Activated T-cell treated with anti-CD3 and anti-CD28 coated beads, Interleukin-2, amount 50 U/mL, for 72 hours (primary cell): ENCODE results near the gene IQGAP1. TPM values are rescaled to one million over a fixed set of nuclear protein-coding genes. Genes with fewer than 3 reads are reported as not detected.
"Not testable (repeated sequence)": the region's sequence is repeated elsewhere in the genome, so short reads cannot be mapped to it uniquely, and the experiment has no call there.

Experiments used
- ATAC-seq, 2 donors: fragments of 150-1000 bp; cut with Tn5 transposase; replicated peaks in 1 of 2; 2 replicates each; pipeline ENCODE4 v1.10.0; 2021; ENCODE audit warnings: moderate library complexity in 2 of 2, mild to moderate bottlenecking in 1 of 2
- DNase-seq, 2 donors: peaks; one replicate each; pipeline ENCODE4 v3.0.0; 2021 to 2022; ENCODE audit warnings: mixed read lengths in 1 of 2
- H3K27ac Mint-ChIP-seq: one replicate; pipeline ENCODE4 v1.8.0; 2022; ENCODE audit warnings: mild to moderate bottlenecking, moderate library complexity, mixed read lengths
- H3K27me3 Mint-ChIP-seq: one replicate; pipeline ENCODE4 v1.8.0; 2022; ENCODE audit warnings: low read depth, mixed read lengths
- H3K36me3 Mint-ChIP-seq, 2 donors: one replicate each; pipeline ENCODE4 v1.8.0; 2022; ENCODE audit warnings: mixed read lengths in 2 of 2, mild to moderate bottlenecking in 1 of 2; ENCODE audit not compliant: insufficient read depth in 2 of 2
- H3K4me1 Mint-ChIP-seq: one replicate; pipeline ENCODE4 v1.8.0; 2022; ENCODE audit warnings: low read depth, mixed read lengths
- H3K4me3 Mint-ChIP-seq, 2 donors: one replicate each; pipeline ENCODE4 v1.8.0; 2022; ENCODE audit warnings: mild to moderate bottlenecking in 2 of 2, mixed read lengths in 2 of 2, moderate library complexity in 2 of 2
- H3K9me3 Mint-ChIP-seq, 2 donors: one replicate each; pipeline ENCODE4 v1.8.0; 2022; ENCODE audit warnings: mixed read lengths in 2 of 2
- total RNA-seq, 2 donors: library from RNA; stranded (reverse); gene quantifications; one replicate each; pipeline ENCODE4 v1.2.3, GENCODE V29; 2022

Gene IQGAP1
- total RNA-seq, 2 donors from 2014 or later = 177 to 184 TPM

DNA sequence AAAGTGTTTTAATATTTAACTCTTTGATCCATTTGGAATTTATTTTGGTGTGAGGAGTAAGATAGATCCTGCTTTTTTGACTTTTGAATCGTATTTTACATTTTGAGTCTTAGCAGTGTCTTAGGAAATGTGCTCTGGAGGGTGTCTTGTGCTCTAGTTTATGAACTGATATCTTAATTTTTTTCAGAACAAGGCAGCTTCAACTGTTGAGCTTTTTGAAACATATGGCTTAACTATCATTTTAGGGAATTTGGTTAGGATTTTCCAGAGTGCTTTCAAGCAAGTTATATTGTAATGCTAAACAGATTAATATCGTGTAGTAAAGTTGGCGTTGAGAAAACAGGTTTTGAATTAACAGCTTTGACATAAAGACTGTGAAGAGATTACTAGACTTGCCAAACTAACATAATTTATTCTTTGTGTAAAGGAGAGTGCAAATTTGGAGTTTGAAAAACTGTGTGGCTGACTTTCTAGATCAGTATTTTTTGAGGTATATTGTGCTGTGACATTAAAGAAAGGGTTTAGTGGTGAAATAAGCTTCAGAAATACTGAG lies 17.1 kb downstream of the IQGAP1 start:
- no peak overlapping the region for H3K4me3 Mint-ChIP-seq
- no peak overlapping the region for H3K27ac Mint-ChIP-seq
- no peaks in the 10 kb centered on the region for H3K27me3 Mint-ChIP-seq
- ATAC-seq (no peak), DNase-seq (no peak)
- H3K4me1 Mint-ChIP-seq = peaks cover 90% of the 10 kb centered on the region
- H3K9me3 Mint-ChIP-seq = peaks cover 2 to 4% of the 10 kb centered on the region in 2 donors
- H3K36me3 Mint-ChIP-seq = peaks cover 9 to 17% of the 10 kb centered on the region in 2 donors

- ATAC-seq (no peak), DNase-seq (no peak)
- H3K4me3 Mint-ChIP-seq = peak overlapping the region; percentile 21 to 69
- H3K4me1 Mint-ChIP-seq = peaks cover 79% of the 10 kb centered on the region
- peaks cover 2 to 4% of the 10 kb centered on the region in 2 donors for H3K9me3 Mint-ChIP-seq
- H3K27me3 Mint-ChIP-seq = no peaks in the 10 kb centered on the region
- H3K36me3 Mint-ChIP-seq = peaks cover 7 to 24% of the 10 kb centered on the region in 2 donors
- peak overlapping the region; percentile 21 for H3K27ac Mint-ChIP-seq
Measured at GRCh38 chr15:90407336-90407735, 19.3 kb downstream of the IQGAP1 start.

- peak overlapping the region; percentile 18 to 56 for H3K4me3 Mint-ChIP-seq
Measured at GRCh38 chr15:90407871-90408317, 19.9 kb downstream of the IQGAP1 start.

DNA sequence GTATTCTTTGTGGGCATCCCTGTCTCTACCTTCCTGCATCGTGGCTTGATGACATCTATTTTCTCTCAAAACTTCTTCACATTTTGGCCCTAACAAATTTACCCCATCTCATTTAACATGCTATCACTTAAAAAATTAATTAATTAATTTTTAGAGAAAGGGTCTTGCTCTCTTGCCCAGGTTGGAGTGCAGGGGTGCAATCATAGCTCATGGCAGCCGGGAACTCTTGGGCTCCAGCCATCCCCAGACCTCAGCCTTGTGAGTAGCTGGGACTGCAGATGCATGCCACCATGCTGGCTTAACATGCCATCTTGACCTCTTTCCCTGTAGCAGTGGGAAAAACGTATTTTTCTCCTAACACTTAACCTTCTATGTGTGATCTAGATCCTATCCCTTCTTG lies 20.6 kb downstream of the IQGAP1 start:
- Mint-ChIP-seq H3K4me1 (peaks cover 85% of the 10 kb centered on the region), H3K27me3 (no peaks in the 10 kb centered on the region), H3K36me3 (peaks cover 7 to 21% of the 10 kb centered on the region in 2 donors), H3K9me3 (peaks cover 2 to 4% of the 10 kb centered on the region in 2 donors), H3K4me3 (peak overlapping the region in 1 of 2 donors; percentile 56), H3K27ac (no peak overlapping the region)
- ATAC-seq = no peak
- DNase-seq = no peak

More at GRCh38 chr15:90407871-90408317, 19.9 kb downstream of the IQGAP1 start:
- H3K4me1 Mint-ChIP-seq = peaks cover 81% of the 10 kb centered on the region
- H3K9me3 Mint-ChIP-seq = peaks cover 2 to 4% of the 10 kb centered on the region in 2 donors
- ATAC-seq = peak; percentile 96 to 97
- peak overlapping the region; percentile 21 for H3K27ac Mint-ChIP-seq
- peaks cover 7 to 21% of the 10 kb centered on the region in 2 donors for H3K36me3 Mint-ChIP-seq
- H3K27me3 Mint-ChIP-seq = no peaks in the 10 kb centered on the region
- peak; percentile 46 to 52 for DNase-seq

DNA sequence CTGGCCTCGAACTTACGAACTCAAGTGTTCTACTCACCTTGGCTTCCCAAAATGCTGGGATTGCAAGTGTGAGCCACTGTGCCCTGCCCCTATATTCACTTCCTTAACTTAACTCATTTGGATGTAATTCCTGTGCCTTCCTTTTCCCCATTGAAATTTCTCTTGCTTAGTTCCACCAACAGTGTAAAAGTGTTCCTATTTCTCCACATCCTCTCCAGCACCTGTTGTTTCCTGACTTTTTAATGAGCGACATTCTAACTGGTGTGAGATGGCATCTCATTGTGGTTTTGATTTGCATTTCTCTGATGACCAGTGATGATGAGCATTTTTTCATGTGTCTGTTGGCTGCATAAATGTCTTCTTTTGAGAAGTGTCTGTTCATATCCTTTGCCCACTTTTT lies 21.5 kb downstream of the IQGAP1 start:
- peak overlapping the region; percentile 10 for H3K27ac Mint-ChIP-seq
- H3K4me1 Mint-ChIP-seq = peaks cover 85% of the 10 kb centered on the region
- not testable (repeated sequence) for ATAC-seq, H3K27me3 Mint-ChIP-seq, DNase-seq, H3K9me3 Mint-ChIP-seq
- H3K4me3 Mint-ChIP-seq = peak overlapping the region; percentile 2 to 43
- peaks cover 7 to 21% of the 10 kb centered on the region in 2 donors for H3K36me3 Mint-ChIP-seq

DNA sequence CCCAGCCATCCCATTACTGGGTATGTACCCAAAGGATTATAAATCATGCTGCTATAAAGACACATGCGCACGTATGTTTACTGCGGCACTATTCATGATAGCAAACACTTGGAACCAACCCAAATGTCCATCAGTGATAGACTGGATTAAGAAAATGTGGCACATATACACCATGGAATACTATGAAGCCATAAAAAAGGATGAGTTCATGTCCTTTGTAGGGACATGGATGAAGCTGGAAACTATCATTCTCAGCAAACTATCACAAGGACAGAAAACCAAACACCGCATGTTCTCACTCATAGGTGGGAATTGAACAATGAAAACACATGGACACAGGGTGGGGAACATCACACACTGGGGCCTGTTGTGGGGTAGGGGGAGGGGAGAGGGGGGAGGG lies 22.3 kb downstream of the IQGAP1 start:
- not testable (repeated sequence) for ATAC-seq, H3K4me3 Mint-ChIP-seq, H3K27ac Mint-ChIP-seq, H3K27me3 Mint-ChIP-seq, DNase-seq, H3K9me3 Mint-ChIP-seq
- Mint-ChIP-seq H3K36me3 (peaks cover 7 to 21% of the 10 kb centered on the region in 2 donors), H3K4me1 (peaks cover 85% of the 10 kb centered on the region)

DNA sequence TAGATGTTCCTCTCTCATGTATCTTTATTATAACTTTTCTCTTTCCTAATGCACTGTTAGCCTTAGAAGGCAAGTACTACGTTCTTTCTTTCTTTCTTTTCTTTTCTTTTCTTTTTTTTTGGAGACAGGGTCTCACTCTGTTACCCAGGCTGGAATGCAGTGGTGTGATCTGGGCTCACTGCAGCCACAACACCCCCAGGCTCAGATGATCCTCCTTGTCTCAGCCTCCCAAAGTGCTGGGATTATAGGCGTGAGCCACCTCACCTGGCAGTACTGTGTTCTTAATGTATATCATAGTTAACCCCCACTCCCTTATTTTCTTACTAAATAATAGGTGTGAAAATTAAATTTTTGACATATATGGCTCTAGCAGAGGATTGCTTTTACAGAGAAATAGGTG lies 23.1 kb downstream of the IQGAP1 start:
- peaks cover 2 to 4% of the 10 kb centered on the region in 2 donors for H3K9me3 Mint-ChIP-seq
- no peak for ATAC-seq
- peaks cover 84% of the 10 kb centered on the region for H3K4me1 Mint-ChIP-seq
- peak overlapping the region; percentile 25 for H3K27ac Mint-ChIP-seq
- peaks cover 10 to 24% of the 10 kb centered on the region in 2 donors for H3K36me3 Mint-ChIP-seq
- peak overlapping the region in 1 of 2 donors; percentile 33 for H3K4me3 Mint-ChIP-seq
- no peaks in the 10 kb centered on the region for H3K27me3 Mint-ChIP-seq
- no peak for DNase-seq

GRCh38 chr15:90412356-90413194 lies 24.5 kb downstream of the IQGAP1 start:
- H3K9me3 Mint-ChIP-seq = peaks cover 6 to 8% of the 10 kb centered on the region in 2 donors
- peaks cover 17 to 32% of the 10 kb centered on the region in 2 donors for H3K36me3 Mint-ChIP-seq
- no peaks in the 10 kb centered on the region for H3K27me3 Mint-ChIP-seq
- peak overlapping the region; percentile 49 to 70 for H3K4me3 Mint-ChIP-seq
- H3K27ac Mint-ChIP-seq = peak overlapping the region; percentile 73
- peaks cover 81% of the 10 kb centered on the region for H3K4me1 Mint-ChIP-seq
- peak in 1 of 2 donors; percentile 21 for DNase-seq
- ATAC-seq = peak; percentile 45 to 50

DNA sequence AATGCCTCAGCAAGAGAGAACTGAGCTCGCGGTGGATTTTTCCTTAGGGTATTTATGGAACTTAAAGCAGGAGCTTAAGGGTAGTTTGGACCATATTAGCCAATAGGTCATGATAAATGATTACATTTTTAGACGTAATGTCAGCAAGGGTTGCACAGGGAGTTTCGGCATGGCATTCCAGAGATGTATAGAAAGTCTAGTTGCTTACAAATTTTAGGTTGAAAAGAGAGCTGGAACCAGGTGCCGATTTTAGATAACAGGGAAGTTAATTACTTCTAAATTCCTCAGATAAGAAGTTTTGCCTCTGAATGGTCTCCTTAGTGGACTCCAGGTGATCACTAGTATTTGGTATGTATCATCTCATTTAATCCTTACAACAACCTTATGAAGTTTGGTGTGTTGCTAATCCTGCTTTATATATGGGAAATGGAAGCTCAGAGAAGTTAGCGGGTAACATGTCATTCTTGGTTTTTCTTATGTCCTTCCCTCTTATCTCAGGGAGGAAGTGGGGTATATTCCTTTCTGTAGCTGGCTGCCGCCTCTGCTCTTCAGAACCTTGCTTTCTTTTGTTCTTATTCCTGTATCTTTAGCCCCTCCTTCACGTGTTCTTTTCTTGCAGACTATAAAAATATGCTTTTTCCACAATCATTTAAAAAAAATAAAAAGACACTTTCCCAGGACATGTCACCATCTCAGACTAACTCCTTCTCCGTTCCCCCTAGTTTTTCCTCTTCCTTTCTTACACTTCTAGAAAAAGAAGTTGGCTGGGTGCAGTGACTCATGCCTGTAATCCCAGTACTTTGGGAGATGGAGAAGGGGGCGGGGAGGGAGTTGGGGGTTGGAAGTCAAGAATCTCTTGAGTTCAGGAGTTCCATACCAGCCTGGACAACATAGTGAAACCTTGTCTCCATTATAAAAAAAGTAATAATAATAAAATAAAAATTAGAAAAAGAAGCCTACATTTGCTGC lies 25.7 kb downstream of the IQGAP1 start:
- peaks cover 82% of the 10 kb centered on the region for H3K4me1 Mint-ChIP-seq
- no peaks in the 10 kb centered on the region for H3K27me3 Mint-ChIP-seq
- peaks cover 18 to 33% of the 10 kb centered on the region in 2 donors for H3K36me3 Mint-ChIP-seq
- DNase-seq (no peak), ATAC-seq (no peak)
- peak overlapping the region; percentile 78 for H3K27ac Mint-ChIP-seq
- peak overlapping the region; percentile 49 to 70 for H3K4me3 Mint-ChIP-seq
- peaks cover 8% of the 10 kb centered on the region in 2 donors for H3K9me3 Mint-ChIP-seq

DNA sequence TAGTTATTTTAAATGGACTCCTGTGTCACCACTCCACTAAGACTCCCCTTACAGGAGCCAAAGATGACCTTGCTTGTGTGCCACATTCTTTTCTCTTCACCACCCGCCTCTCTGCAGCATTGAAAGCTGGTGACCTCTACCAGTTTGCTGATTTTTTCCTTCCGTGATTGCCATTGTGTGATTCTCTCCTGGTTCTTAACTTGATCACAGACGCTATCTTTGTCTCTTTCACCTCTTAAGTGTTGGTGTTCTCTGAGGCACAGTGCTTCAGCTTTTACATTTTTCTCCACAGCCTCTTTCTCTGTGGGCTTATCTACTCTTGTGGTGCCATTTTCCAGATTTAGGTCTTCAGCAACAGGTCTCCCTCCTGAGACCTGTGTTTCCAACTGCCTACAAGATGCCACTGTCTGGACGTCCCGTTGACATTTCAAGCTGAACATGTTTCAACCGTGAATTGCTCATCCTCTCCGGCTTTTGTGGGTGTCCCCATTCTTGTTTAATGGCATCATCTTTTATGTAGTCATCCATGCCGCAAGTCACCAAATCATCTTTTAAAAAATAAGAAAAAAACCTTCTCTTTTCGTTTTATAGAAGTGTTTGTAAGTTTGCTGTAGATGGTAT lies 26.5 kb downstream of the IQGAP1 start:
- ATAC-seq (peak; percentile 60 to 62), DNase-seq (peak; percentile 38 to 58)
- Mint-ChIP-seq H3K9me3 (peaks cover 6 to 8% of the 10 kb centered on the region in 2 donors), H3K4me3 (peak overlapping the region; percentile 64 to 70), H3K36me3 (peaks cover 17 to 30% of the 10 kb centered on the region in 2 donors), H3K27ac (peak overlapping the region; percentile 56), H3K4me1 (peaks cover 84% of the 10 kb centered on the region), H3K27me3 (no peaks in the 10 kb centered on the region)

DNA sequence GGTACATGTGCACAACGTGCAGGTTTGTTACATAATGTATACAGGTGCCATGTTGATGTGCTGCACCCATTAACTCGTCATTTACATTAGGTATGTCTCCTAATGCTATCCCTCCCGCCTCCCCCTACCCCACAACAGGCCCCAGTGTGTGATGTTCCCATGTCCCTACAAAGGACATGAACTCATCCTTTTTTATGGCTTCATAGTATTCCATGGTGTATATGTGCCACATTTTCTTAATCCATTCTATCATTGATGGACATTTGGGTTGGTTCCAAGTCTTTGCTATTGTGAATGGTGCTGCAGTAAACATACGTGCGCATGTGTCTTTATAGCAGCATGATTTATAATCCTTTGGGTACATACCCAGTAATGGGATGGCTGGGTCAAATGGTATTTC lies 28.0 kb downstream of the IQGAP1 start:
- not testable (repeated sequence) for H3K9me3 Mint-ChIP-seq, H3K27ac Mint-ChIP-seq, ATAC-seq, H3K27me3 Mint-ChIP-seq, H3K4me3 Mint-ChIP-seq, DNase-seq
- peaks cover 88% of the 10 kb centered on the region for H3K4me1 Mint-ChIP-seq
- peaks cover 12 to 20% of the 10 kb centered on the region in 2 donors for H3K36me3 Mint-ChIP-seq

GRCh38 chr15:90418627-90419026 lies 30.6 kb downstream of the IQGAP1 start:
- Mint-ChIP-seq H3K9me3 (peaks cover 4 to 6% of the 10 kb centered on the region in 2 donors), H3K4me1 (peaks cover 91% of the 10 kb centered on the region), H3K27ac (peak overlapping the region; percentile 99), H3K36me3 (peaks cover 12 to 17% of the 10 kb centered on the region in 2 donors), H3K4me3 (peak overlapping the region; percentile 32 to 90), H3K27me3 (no peaks in the 10 kb centered on the region)
- ATAC-seq (no peak), DNase-seq (no peak)
